Inferior parietal cortex (tissue), 1 donor: ENCODE measurements around the gene GSTM1.

ENCODE experiments used
- DNase-seq: peaks from one replicate; pipeline ENCODE4 v3.0.0-alpha.2; 2016; ENCODE audit errors: extremely low spot score

Gene GSTM1

GRCh38 chr1:109726728-109727373 is 39.2 kb downstream of the GSTM1 start:
- no peak for DNase-seq

- DNase-seq, result no peak
Measured at GRCh38 chr1:109728870-109729269, 41.3 kb downstream of the GSTM1 start.

DNA sequence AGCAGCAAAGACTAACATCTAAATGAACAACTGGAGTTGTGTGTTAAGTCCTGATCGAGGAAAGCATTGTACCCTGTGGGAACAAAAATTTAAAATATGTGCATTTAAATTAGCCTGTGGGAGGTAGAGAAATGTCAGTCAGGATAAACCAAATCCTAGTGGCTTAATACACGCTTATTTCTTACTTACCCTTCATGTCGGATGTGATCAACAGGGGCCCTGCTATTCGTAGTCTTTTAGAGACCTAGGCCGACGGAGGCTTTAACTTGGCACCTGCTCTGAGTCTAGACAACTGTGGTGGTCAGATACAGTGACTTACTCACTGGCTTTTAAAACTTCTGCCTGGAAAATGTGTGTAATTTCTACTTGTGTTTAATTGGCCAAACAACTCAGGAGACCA is 43.0 kb downstream of the GSTM1 start:
- no peak for DNase-seq

GRCh38 chr1:109732390-109732881 is 44.8 kb downstream of the GSTM1 start:
- no peak for DNase-seq

DNA sequence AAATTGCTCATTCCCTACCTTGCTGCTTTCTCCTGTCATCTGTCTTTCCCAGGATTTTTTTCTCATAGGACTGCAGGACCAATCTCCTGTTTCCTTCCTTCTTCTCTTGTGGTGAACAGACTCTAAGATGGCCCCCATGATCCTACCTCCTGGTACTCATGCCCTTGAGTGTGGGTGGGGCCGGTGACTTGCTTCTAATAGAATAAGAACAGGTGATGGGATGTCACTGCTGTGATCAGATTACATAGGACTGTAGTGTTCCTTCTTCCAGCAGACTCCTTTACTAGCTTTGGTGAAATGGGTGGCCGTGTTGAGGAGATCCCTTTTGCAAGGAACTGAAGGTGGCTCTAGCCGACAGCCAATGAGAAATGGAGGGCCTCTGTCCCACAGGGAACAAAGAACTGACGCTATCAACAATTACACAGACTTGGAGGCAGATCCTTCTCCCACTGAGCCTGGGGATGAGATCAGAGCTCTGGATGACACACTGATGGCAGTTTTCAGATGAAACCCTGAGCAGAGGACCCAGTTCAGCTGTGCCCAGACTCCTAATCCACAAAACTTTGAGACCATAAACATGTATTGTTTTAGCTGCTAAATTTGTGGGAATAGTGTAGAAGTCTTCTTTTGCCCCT is 45.7 kb downstream of the GSTM1 start:
- DNase-seq, result no peak

GRCh38 chr1:109739738-109740614 is 52.4 kb downstream of the GSTM1 start:
- peak; percentile 77 for DNase-seq

DNA sequence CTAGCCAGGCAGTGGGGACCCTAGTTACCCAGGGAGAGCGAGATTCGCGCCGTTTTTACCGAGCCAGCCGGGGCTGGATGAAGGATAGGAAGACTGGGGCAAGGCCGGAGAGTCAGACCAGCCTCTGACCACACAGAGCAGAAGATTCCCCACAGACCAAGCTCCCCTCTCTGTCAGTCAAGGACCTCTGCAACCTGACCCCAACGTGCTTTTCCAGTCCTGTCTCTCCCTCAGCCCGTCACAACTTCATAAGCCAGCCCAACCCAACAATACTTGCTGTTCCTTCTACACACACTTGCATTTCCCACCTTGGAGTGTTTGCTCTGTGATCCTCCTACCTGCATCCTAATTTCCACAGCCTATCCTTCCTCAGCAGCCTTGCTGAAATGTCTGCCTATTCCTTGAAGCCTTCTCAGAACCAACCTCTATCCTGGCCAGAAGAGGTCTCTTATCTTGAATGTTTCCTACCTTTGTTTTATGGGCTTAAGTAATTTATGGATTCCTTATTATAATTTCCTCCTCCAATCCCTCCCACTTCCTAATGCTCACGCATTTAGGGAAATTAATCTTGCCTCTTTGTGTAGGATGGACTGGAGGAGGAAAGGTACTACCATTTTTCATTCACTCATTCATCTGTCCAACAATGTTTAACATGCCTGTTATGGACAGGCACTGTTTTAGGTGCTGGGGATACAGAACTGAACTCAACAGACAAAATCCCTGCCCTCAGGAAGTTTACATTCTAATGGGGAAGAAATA is 53.2 kb downstream of the GSTM1 start, which contains the start of gene GSTM3:
GSTM3 (minus strand) TSS at position 424 of the 759 bp plus-strand sequence. CDS start 751 bp downstream, outside the sequence.
- DNase-seq, result no peak
